Measurements from ENCODE around the gene CCSER1.

Gene CCSER1

GRCh38 chr4:91596718-91597117, 1469.5 kb downstream of the CCSER1 start:
- H3K4me3 ChIP-seq (ENCODE audit: low read length) = no peak overlapping the region
- no peaks in the 10 kb centered on the region for H3K4me1 ChIP-seq (ENCODE audit: control insufficient read depth, low read length)
- H3K36me3 ChIP-seq (ENCODE audit: control insufficient read depth, low read length) = no peaks in the 10 kb centered on the region
- H3F3A ChIP-seq (ENCODE audit: control insufficient read depth, insufficient read depth) = no peaks in the 10 kb centered on the region
- no peak overlapping the region for H3K27ac ChIP-seq (ENCODE audit: low read depth, low read length)
- no peaks in the 10 kb centered on the region for H3K79me2 ChIP-seq (ENCODE audit: control insufficient read depth, low read length)
- TF ChIP-seq EZH2phosphoT487 (IDR thresholded peaks at IDR 0.05; ENCODE audit: borderline replicate concordance, low read length) (no peak), CTCF (IDR thresholded peaks at IDR 0.05; ENCODE audit: low read depth, low read length, poor library complexity, severe bottlenecking) (no peak)
- H3K9me3 ChIP-seq (ENCODE audit: control insufficient read depth, insufficient read depth, low read length) = no peaks in the 10 kb centered on the region
- H4K20me1 ChIP-seq (ENCODE audit: control insufficient read depth, insufficient read depth, low read depth, low read length) = no peaks in the 10 kb centered on the region
- no peaks in the 10 kb centered on the region for H3K9me2 ChIP-seq (replicated peaks; ENCODE audit: control insufficient read depth, low read length)
- H3K4me2 ChIP-seq (ENCODE audit: low read length) = no peak overlapping the region
- H3K27me3 ChIP-seq (ENCODE audit: control insufficient read depth, low read length) = no peaks in the 10 kb centered on the region

- Histone ChIP-seq H3K4me2 (ENCODE audit: low read length) (no peak overlapping the region), H3K4me3 (ENCODE audit: low read length) (no peak overlapping the region), H3K36me3 (ENCODE audit: control insufficient read depth, low read length) (no peaks in the 10 kb centered on the region), H3K79me2 (ENCODE audit: control insufficient read depth, low read length) (no peaks in the 10 kb centered on the region), H3K9me3 (ENCODE audit: control insufficient read depth, insufficient read depth, low read length) (no peaks in the 10 kb centered on the region), H3K9me2 (replicated peaks; ENCODE audit: control insufficient read depth, low read length) (no peaks in the 10 kb centered on the region), H3K27me3 (ENCODE audit: control insufficient read depth, low read length) (no peaks in the 10 kb centered on the region), H3K27ac (ENCODE audit: low read depth, low read length) (no peak overlapping the region), H4K20me1 (ENCODE audit: control insufficient read depth, insufficient read depth, low read depth, low read length) (no peaks in the 10 kb centered on the region), H3K4me1 (ENCODE audit: control insufficient read depth, low read length) (no peaks in the 10 kb centered on the region), H3F3A (ENCODE audit: control insufficient read depth, insufficient read depth) (no peaks in the 10 kb centered on the region)
- TF ChIP-seq CTCF (IDR thresholded peaks at IDR 0.05; ENCODE audit: low read depth, low read length, poor library complexity, severe bottlenecking) (no peak), EZH2phosphoT487 (IDR thresholded peaks at IDR 0.05; ENCODE audit: borderline replicate concordance, low read length) (no peak)
Observed at GRCh38 chr4:91598696-91599095, 1471.5 kb downstream of the CCSER1 start.

- no peak overlapping the region for H3K27ac ChIP-seq (ENCODE audit: low read depth, low read length)
- no peaks in the 10 kb centered on the region for H3K9me2 ChIP-seq (replicated peaks; ENCODE audit: control insufficient read depth, low read length)
- H3K79me2 ChIP-seq (ENCODE audit: control insufficient read depth, low read length) = no peaks in the 10 kb centered on the region
- no peaks in the 10 kb centered on the region for H3K9me3 ChIP-seq (ENCODE audit: control insufficient read depth, insufficient read depth, low read length)
- H3K4me1 ChIP-seq (ENCODE audit: control insufficient read depth, low read length) = no peaks in the 10 kb centered on the region
- H3K36me3 ChIP-seq (ENCODE audit: control insufficient read depth, low read length) = no peaks in the 10 kb centered on the region
- no peak overlapping the region for H3K4me3 ChIP-seq (ENCODE audit: low read length)
- TF ChIP-seq EZH2phosphoT487 (IDR thresholded peaks at IDR 0.05; ENCODE audit: borderline replicate concordance, low read length) (no peak), CTCF (IDR thresholded peaks at IDR 0.05; ENCODE audit: low read depth, low read length, poor library complexity, severe bottlenecking) (no peak)
- no peak overlapping the region for H3K4me2 ChIP-seq (ENCODE audit: low read length)
- no peaks in the 10 kb centered on the region for H3F3A ChIP-seq (ENCODE audit: control insufficient read depth, insufficient read depth)
- no peaks in the 10 kb centered on the region for H3K27me3 ChIP-seq (ENCODE audit: control insufficient read depth, low read length)
- no peaks in the 10 kb centered on the region for H4K20me1 ChIP-seq (ENCODE audit: control insufficient read depth, insufficient read depth, low read depth, low read length)
Observed at GRCh38 chr4:91600301-91600700, 1473.1 kb downstream of the CCSER1 start.

- Histone ChIP-seq H3F3A (ENCODE audit: control insufficient read depth, insufficient read depth) (no peaks in the 10 kb centered on the region), H4K20me1 (ENCODE audit: control insufficient read depth, insufficient read depth, low read depth, low read length) (no peaks in the 10 kb centered on the region), H3K9me3 (ENCODE audit: control insufficient read depth, insufficient read depth, low read length) (no peaks in the 10 kb centered on the region), H3K36me3 (ENCODE audit: control insufficient read depth, low read length) (no peaks in the 10 kb centered on the region), H3K27ac (ENCODE audit: low read depth, low read length) (no peak overlapping the region), H3K4me2 (ENCODE audit: low read length) (no peak overlapping the region), H3K27me3 (ENCODE audit: control insufficient read depth, low read length) (no peaks in the 10 kb centered on the region), H3K9me2 (replicated peaks; ENCODE audit: control insufficient read depth, low read length) (no peaks in the 10 kb centered on the region), H3K79me2 (ENCODE audit: control insufficient read depth, low read length) (no peaks in the 10 kb centered on the region), H3K4me3 (ENCODE audit: low read length) (no peak overlapping the region), H3K4me1 (ENCODE audit: control insufficient read depth, low read length) (no peaks in the 10 kb centered on the region)
- no peak for TF ChIP-seq CTCF (IDR thresholded peaks at IDR 0.05; ENCODE audit: low read depth, low read length, poor library complexity, severe bottlenecking)
- no peak for TF ChIP-seq EZH2phosphoT487 (IDR thresholded peaks at IDR 0.05; ENCODE audit: borderline replicate concordance, low read length)
Observed at GRCh38 chr4:91601401-91601800, 1474.2 kb downstream of the CCSER1 start.
